Tibial nerve (tissue), 4 donors: ENCODE results near the gene LBHD2. TPM values are rescaled to one million over a fixed set of nuclear protein-coding genes. Genes with fewer than 3 reads are reported as not detected.
A peak's percentile ranks its signal among the peaks of the same experiment; 100 is the strongest.

Source experiments
- DNase-seq, 2 donors: peaks; one replicate each; pipeline ENCODE4 v3.0.0-alpha.2; 2019; ENCODE audit warnings: low spot score in 2 of 2
- H3K27ac ChIP-seq, 4 donors: fragments of 200-600 bp; sonication (generic) in 3 of 4; one replicate each; pipeline ENCODE4 v1.5.1; 2017 to 2019; ENCODE audit warnings: mild to moderate bottlenecking in 1 of 4
- H3K27me3 ChIP-seq, 2 donors: fragments of 200-600 bp; sonication (generic) in 1 of 2; one replicate each; pipeline versions ENCODE4 v1.5.1 to v1.6.0; 2017 to 2019
- H3K36me3 ChIP-seq, 3 donors: fragments of 200-600 bp; sonication (generic); one replicate each; pipeline ENCODE4 v1.5.1; 2018 to 2019
- H3K4me1 ChIP-seq, 4 donors: fragments of 200-600 bp; sonication (generic) in 3 of 4; one replicate each; pipeline ENCODE4 v1.5.1; 2017 to 2019
- H3K4me3 ChIP-seq, 4 donors: fragments of 200-600 bp; sonication (generic) in 3 of 4; one replicate each; pipeline ENCODE4 v1.5.1; 2017 to 2019; ENCODE audit warnings: mild to moderate bottlenecking in 1 of 4, moderate library complexity in 1 of 4
- H3K9me3 ChIP-seq, 4 donors: fragments of 200-600 bp; sonication (generic) in 3 of 4; one replicate each; pipeline ENCODE4 v1.5.1; 2017 to 2019
- CTCF ChIP-seq, 5 experiments: fragments of 200-600 bp in 3 of 5; fragments of 450-650 bp in 2 of 5; sonication (generic) in 3 of 5; IDR thresholded peaks; one replicate each; pipeline ENCODE4 v1.5.1; 2016 to 2019; ENCODE audit warnings: antibody characterized with exemption in 5 of 5, mild to moderate bottlenecking in 3 of 5, moderate library complexity in 2 of 5
- EP300 ChIP-seq, 2 donors: sonication (generic); formaldehyde crosslinking; IDR thresholded peaks; one replicate each; pipeline ENCODE4 v1.6.1; 2017; ENCODE audit warnings: antibody characterized with exemption in 2 of 2, mild to moderate bottlenecking in 1 of 2
- POLR2A ChIP-seq, 2 donors: fragments of 450-650 bp; IDR thresholded peaks; one replicate each; pipeline ENCODE4 v1.6.1; 2017; ENCODE audit warnings: antibody characterized with exemption in 2 of 2, mild to moderate bottlenecking in 2 of 2, moderate library complexity in 2 of 2
- WGBS, 2 donors: methylation state at CpG; one replicate each; pipeline ENCODE4 v1.1.5; 2018; 5-methylcytosine and 5-hydroxymethylcytosine counted together
- total RNA-seq, 4 donors: library from RNA; depleted of rRNA; stranded (reverse); fragments of >200 nt; gene quantifications; one replicate each; pipeline ENCODE4 v1.1.0, GENCODE V29; 2016

The LBHD2 gene
- total RNA-seq, 4 donors from 2014 or later: not detected

- Histone ChIP-seq H3K4me1 (peaks cover 0 to 15% (median 4%) of the 10 kb centered on the region in 4 donors), H3K4me3 (no peak overlapping the region), H3K27me3 (peaks cover 0 to 27% of the 10 kb centered on the region in 2 donors), H3K27ac (peak overlapping the region in 1 of 4 donors; percentile 18), H3K36me3 (peaks cover 0 to 46% (median 0%) of the 10 kb centered on the region in 3 donors), H3K9me3 (no peaks in the 10 kb centered on the region)
- DNase-seq: no peak
- WGBS, 2 donors: 68 to 82% methylated on average over 20 of the region's 20 CpGs
- TF ChIP-seq POLR2A (IDR thresholded peaks at IDR 0.05) (no peak), CTCF (IDR thresholded peaks at IDR 0.05) (no peak), EP300 (IDR thresholded peaks at IDR 0.05) (no peak)
Observed at GRCh38 chr14:103136388-103137271, 52.6 kb downstream of the LBHD2 start.

GRCh38 chr14:103137689-103138300 lies 53.8 kb downstream of the LBHD2 start:
- Histone ChIP-seq H3K27me3 (peaks cover 0 to 38% of the 10 kb centered on the region in 2 donors), H3K4me1 (peaks cover 0 to 15% (median 4%) of the 10 kb centered on the region in 4 donors), H3K9me3 (no peaks in the 10 kb centered on the region), H3K4me3 (no peak overlapping the region), H3K27ac (peak overlapping the region in 1 of 4 donors; percentile 31), H3K36me3 (peaks cover 0 to 34% (median 0%) of the 10 kb centered on the region in 3 donors)
- WGBS, 2 donors: 69 to 78% methylated on average over 21 to 22 of the region's 22 CpGs
- DNase-seq: no peak
- TF ChIP-seq CTCF (IDR thresholded peaks at IDR 0.05) (no peak), POLR2A (IDR thresholded peaks at IDR 0.05) (no peak), EP300 (IDR thresholded peaks at IDR 0.05) (no peak)

GRCh38 chr14:103138301-103139131 lies 54.5 kb downstream of the LBHD2 start:
- WGBS, 2 donors: 33 to 41% methylated on average over 38 to 60 of the region's 66 CpGs
- H3K4me1 ChIP-seq: peaks cover 0 to 15% (median 4%) of the 10 kb centered on the region in 4 donors
- no peaks in the 10 kb centered on the region for H3K9me3 ChIP-seq
- peaks cover 0 to 27% (median 0%) of the 10 kb centered on the region in 3 donors for H3K36me3 ChIP-seq
- H3K27me3 ChIP-seq: peaks cover 0 to 46% of the 10 kb centered on the region in 2 donors
- peak overlapping the region in 3 of 4 donors; percentile 11 to 33 (median 23) for H3K4me3 ChIP-seq
- DNase-seq: no peak
- TF ChIP-seq CTCF (IDR thresholded peaks at IDR 0.05) (no peak), POLR2A (IDR thresholded peaks at IDR 0.05) (no peak), EP300 (IDR thresholded peaks at IDR 0.05) (no peak)
- peak overlapping the region in 1 of 4 donors; percentile 31 for H3K27ac ChIP-seq

GRCh38 chr14:103139132-103140025 lies 55.4 kb downstream of the LBHD2 start:
- H3K4me1 ChIP-seq: peaks cover 0 to 15% (median 4%) of the 10 kb centered on the region in 4 donors
- H3K27ac ChIP-seq: peak overlapping the region in 1 of 4 donors; percentile 31
- H3K4me3 ChIP-seq: peak overlapping the region in 3 of 4 donors; percentile 11 to 33 (median 23)
- DNase-seq: no peak
- no peaks in the 10 kb centered on the region for H3K9me3 ChIP-seq
- WGBS, 2 donors: 42 to 54% methylated on average over 29 of the region's 29 CpGs
- H3K36me3 ChIP-seq: peaks cover 0 to 19% (median 0%) of the 10 kb centered on the region in 3 donors
- TF ChIP-seq EP300 (IDR thresholded peaks at IDR 0.05) (no peak), CTCF (IDR thresholded peaks at IDR 0.05) (no peak), POLR2A (IDR thresholded peaks at IDR 0.05) (no peak)
- peaks cover 0 to 54% of the 10 kb centered on the region in 2 donors for H3K27me3 ChIP-seq
